Activated CD8-positive, alpha-beta memory T cell treated with anti-CD3 and anti-CD28 coated beads, Interleukin-2, amount 10 ng/mL, durations not matched to agents 7 days and 5 days (primary cell): ENCODE measurements around the gene LRRC23. TPM values are rescaled to one million over a fixed set of nuclear protein-coding genes. Genes with fewer than 3 reads are reported as not detected.
A peak's percentile ranks its signal among the peaks of the same experiment; 100 is the strongest.
"Not testable (repeated sequence)": the region's sequence is repeated elsewhere in the genome, so short reads cannot be mapped to it uniquely, and the experiment has no call there.

ENCODE experiments used
- ATAC-seq: fragments of 150-1000 bp; cut with Tn5 transposase; one replicate; pipeline ENCODE4 v1.10.0; 2021; ENCODE audit warnings: moderate library complexity
- CTCF ChIA-PET: fragments of 350-600 bp; sonication (Branson Sonifier 250); formaldehyde crosslinking; loops from one replicate; lab custom pipeline; 2021; ENCODE audit warnings: antibody characterized with exemption; lab: Charles Lee
- DNase-seq: peaks from one replicate; pipeline ENCODE4 v3.0.0-alpha.2; 2020
- H3K27ac Mint-ChIP-seq: one replicate; pipeline ENCODE4 v1.8.0; 2021; ENCODE audit warnings: mild to moderate bottlenecking, mixed read lengths
- H3K27me3 Mint-ChIP-seq: one replicate; pipeline ENCODE4 v1.8.0; 2021; ENCODE audit warnings: mixed read lengths
- H3K36me3 Mint-ChIP-seq: one replicate; pipeline ENCODE4 v1.8.0; 2021; ENCODE audit warnings: mild to moderate bottlenecking, mixed read lengths
- H3K4me1 Mint-ChIP-seq: one replicate; pipeline ENCODE4 v1.8.0; 2021; ENCODE audit warnings: mixed read lengths
- H3K4me3 Mint-ChIP-seq: one replicate; pipeline ENCODE4 v1.8.0; 2021; ENCODE audit warnings: mild to moderate bottlenecking, moderate library complexity, mixed read lengths
- H3K9me3 Mint-ChIP-seq: one replicate; pipeline ENCODE4 v1.8.0; 2022; ENCODE audit warnings: low read depth, mixed read lengths
- total RNA-seq, 2 experiments: library from RNA; stranded (reverse); gene quantifications; one replicate each; pipeline ENCODE4 v1.2.3, GENCODE V29; 2021

The LRRC23 gene
- total RNA-seq, 2 experiments from 2014 or later = 4.9 to 8.7 TPM

DNA sequence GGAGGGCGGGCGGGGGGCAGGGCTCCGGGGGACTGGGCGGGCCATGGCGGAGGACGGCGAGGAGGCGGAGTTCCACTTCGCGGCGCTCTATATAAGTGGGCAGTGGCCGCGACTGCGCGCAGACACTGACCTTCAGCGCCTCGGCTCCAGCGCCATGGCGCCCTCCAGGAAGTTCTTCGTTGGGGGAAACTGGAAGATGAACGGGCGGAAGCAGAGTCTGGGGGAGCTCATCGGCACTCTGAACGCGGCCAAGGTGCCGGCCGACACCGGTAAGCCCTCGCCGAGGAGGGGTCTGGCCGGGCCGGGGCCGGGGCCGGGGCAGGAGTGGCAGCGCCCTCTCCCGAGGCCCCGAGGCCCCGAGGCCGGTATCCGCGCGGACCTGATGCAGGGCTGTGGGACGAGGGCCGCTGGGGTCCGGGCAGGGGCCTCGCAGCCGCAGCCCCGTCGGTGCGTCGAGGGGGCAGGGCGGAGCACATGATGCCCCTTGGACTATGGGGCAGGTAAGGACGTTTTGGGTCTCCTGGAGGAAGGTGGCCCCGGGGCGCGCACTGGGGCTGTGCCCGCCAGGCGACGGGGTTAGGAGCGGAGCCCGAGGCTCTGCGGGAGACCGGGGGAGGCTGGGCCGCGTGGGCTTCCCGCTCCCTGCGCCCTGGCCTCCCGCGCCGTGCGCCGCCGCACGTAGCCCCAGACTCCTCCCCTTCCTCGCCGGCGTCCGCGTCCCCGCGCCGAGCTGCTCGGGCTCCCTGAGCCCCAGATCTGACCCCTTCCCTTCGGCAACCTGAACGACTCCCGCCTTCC is 37.0 kb upstream of the LRRC23 start, which contains the start of gene TPI1:
Gene TPI1 (plus strand): TSS at position 119 of the 798 bp plus-strand sequence. CDS start 36 bp downstream, at position 155.
- Mint-ChIP-seq H3K36me3 (peaks cover 61% of the 10 kb centered on the region), H3K4me1 (peaks cover 47% of the 10 kb centered on the region), H3K27ac (peak within 1 kb of the TSS; percentile 90), H3K27me3 (no peaks in the 10 kb centered on the region), H3K9me3 (no peaks in the 10 kb centered on the region), H3K4me3 (peak within 1 kb of the TSS; percentile 98)
- DNase-seq (peak; percentile 87), ATAC-seq (peak; percentile 71)
- CTCF ChIA-PET = interaction anchor here (0.8 to 4.9 kb wide), 14 partner anchors 14 to 245 kb away, joined by 3 to 55 read pairs (median 6); partner anchors contain the start of genes CDCA3, COPS7A, MLF2 and USP5

DNA sequence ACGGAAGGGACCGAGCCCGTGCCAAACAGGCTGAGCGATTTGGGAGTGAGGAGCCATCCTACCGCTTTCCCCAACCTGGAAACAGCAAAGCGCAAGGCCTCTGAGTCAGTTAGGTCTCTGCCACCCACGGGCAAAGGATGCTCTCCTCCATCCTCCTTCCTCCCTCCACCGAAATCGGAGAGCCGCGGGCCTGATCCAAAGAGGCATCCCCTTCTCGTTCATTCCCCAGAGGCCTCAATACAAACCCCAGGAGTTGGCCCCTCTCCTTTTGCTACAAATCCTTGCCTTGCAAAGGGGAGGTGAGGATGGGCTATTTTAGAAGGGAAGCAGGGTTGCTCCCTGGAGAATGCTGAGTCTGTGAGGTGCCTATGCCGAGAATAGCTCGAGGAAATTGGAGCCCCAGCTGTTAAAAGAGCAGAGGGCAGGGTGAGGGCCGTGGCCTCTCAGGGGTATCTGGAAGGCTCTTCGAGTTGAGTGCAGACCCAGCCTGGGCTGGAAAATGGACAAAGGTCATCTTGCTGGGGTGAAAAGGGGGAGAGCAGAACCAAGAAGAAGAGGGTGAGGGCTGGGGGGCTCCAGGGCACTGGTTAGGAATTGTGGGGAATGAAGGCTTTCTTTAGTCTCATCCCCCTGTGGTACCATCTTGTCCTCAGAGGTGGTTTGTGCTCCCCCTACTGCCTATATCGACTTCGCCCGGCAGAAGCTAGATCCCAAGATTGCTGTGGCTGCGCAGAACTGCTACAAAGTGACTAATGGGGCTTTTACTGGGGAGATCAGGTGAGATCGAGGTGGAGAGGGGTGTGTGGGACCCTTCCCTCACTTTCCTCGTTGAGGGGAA is 36.2 kb upstream of the LRRC23 start:
- Mint-ChIP-seq H3K27ac (peak overlapping the region; percentile 88), H3K4me3 (peak overlapping the region; percentile 98), H3K9me3 (no peaks in the 10 kb centered on the region), H3K36me3 (peaks cover 57% of the 10 kb centered on the region), H3K27me3 (no peaks in the 10 kb centered on the region), H3K4me1 (peaks cover 47% of the 10 kb centered on the region)
- DNase-seq = no peak
- CTCF ChIA-PET = interaction anchor here (0.8 to 4.9 kb wide), 31 partner anchors 8 to 263 kb away, joined by 3 to 55 read pairs (median 5); partner anchors contain the start of genes C12orf57, C1RL, CDCA3 and COPS7A
- ATAC-seq = no peak

DNA sequence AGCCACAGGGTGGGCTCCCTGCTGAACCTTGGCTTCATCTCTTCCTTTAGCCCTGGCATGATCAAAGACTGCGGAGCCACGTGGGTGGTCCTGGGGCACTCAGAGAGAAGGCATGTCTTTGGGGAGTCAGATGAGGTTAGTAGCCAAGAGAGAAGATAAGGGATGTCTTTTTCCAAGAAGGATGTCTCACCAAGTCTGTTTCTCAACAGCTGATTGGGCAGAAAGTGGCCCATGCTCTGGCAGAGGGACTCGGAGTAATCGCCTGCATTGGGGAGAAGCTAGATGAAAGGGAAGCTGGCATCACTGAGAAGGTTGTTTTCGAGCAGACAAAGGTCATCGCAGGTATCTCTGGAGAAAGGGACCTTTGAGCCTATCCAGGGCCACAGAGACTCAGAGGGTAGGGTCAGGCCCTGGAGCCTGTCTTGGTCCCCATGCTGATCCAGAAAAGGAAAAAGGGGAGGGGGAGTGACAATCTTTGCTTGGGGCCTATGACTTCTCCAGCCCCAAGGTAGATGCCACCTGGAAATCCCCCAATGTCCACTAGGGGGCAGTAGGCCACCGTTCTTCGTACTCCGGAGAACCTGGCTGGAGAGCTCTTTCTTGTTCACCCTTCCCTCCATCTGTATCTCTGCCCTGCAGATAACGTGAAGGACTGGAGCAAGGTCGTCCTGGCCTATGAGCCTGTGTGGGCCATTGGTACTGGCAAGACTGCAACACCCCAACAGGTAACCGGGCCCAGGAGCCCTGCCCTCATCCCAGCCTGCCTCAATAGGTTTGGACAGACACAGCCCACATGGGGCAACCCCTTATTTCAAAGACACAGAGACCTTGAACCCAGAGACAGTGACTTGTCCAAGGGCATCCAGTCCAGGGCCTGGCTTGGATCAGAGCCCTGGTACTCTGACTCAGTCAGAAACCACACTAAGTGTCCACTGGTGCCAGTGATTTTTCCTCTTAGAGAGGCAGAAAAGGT is 35.3 kb upstream of the LRRC23 start:
- peaks cover 54% of the 10 kb centered on the region for H3K36me3 Mint-ChIP-seq
- peak overlapping the region; percentile 88 for H3K27ac Mint-ChIP-seq
- DNase-seq (peak; percentile 91), ATAC-seq (no peak)
- H3K9me3 Mint-ChIP-seq = no peaks in the 10 kb centered on the region
- peak overlapping the region; percentile 98 for H3K4me3 Mint-ChIP-seq
- CTCF ChIA-PET = interaction anchor here (0.6 to 4.9 kb wide), 35 partner anchors 9 to 264 kb away, joined by 3 to 55 read pairs (median 5); partner anchors contain the start of genes C12orf57, C1RL, CDCA3 and COPS7A
- peaks cover 51% of the 10 kb centered on the region for H3K4me1 Mint-ChIP-seq
- H3K27me3 Mint-ChIP-seq = no peaks in the 10 kb centered on the region

DNA sequence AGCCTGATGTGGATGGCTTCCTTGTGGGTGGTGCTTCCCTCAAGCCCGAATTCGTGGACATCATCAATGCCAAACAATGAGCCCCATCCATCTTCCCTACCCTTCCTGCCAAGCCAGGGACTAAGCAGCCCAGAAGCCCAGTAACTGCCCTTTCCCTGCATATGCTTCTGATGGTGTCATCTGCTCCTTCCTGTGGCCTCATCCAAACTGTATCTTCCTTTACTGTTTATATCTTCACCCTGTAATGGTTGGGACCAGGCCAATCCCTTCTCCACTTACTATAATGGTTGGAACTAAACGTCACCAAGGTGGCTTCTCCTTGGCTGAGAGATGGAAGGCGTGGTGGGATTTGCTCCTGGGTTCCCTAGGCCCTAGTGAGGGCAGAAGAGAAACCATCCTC is 34.3 kb upstream of the LRRC23 start:
- peaks cover 50% of the 10 kb centered on the region for H3K36me3 Mint-ChIP-seq
- peak overlapping the region; percentile 41 for H3K27ac Mint-ChIP-seq
- ATAC-seq, H3K27me3 Mint-ChIP-seq, H3K9me3 Mint-ChIP-seq, DNase-seq: not testable (repeated sequence)
- peak overlapping the region; percentile 98 for H3K4me3 Mint-ChIP-seq
- H3K4me1 Mint-ChIP-seq = peaks cover 57% of the 10 kb centered on the region
- CTCF ChIA-PET = interaction anchor here (0.9 to 7.3 kb wide), 14 partner anchors 10 to 239 kb away, joined by 3 to 90 read pairs (median 8); partner anchors contain the start of genes C12orf57, C1RL, CDCA3 and RNU7-1

DNA sequence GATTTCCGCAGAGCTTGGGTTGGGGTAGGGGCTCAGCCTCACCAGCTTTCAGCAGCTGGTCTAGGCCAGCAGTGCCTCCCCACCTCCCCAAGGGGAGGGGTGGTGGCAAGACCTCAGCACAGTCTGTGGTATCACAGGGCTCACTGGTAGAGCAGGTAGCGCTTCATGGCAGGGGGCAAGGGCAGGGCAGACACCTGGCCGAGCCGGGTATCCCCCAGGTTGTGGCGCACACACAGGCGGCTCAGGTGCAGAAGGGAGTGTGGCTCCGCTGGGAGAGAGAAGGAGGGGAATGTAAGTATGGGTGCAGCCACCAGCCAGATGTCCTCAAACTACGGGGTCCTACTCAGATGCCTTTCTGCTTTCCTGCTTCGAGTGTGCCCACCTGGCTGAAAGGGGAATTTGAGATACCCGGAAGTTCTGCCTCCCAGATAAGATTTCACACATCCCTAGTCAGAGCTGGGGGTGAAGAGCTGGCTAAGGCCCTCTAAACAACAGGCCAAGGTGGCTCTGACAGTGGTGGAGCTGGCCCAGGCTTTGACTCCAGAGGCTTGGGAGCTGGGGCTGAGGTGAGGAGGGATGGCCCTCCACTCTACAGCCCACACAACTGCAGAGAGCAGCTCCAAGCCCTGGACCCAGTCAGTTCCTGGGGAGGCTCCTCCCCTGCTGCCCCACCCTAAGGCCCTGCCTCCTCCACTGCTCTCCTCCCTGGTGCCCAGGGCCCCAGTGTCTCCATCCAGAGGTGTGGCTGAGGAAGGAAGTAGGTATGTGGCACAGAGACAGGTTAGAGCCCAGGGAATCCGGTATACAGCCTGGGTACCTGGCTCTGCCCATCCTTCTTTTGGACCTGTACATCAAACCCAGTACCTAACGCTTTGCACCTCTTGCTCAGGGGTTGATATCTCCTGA is 33.3 kb upstream of the LRRC23 start:
- CTCF ChIA-PET = interaction anchor here (1.1 to 7.3 kb wide), 30 partner anchors 9 to 318 kb away, joined by 3 to 90 read pairs (median 10); partner anchors contain the start of genes C12orf57, CDCA3, COPS7A and LAG3
- peak overlapping the region; percentile 91 for H3K27ac Mint-ChIP-seq
- DNase-seq (peak; percentile 71), ATAC-seq (peak; percentile 6)
- no peaks in the 10 kb centered on the region for H3K27me3 Mint-ChIP-seq
- peaks cover 50% of the 10 kb centered on the region for H3K36me3 Mint-ChIP-seq
- H3K4me1 Mint-ChIP-seq = peaks cover 60% of the 10 kb centered on the region
- peak overlapping the region; percentile 77 for H3K4me3 Mint-ChIP-seq
- H3K9me3 Mint-ChIP-seq = no peaks in the 10 kb centered on the region

DNA sequence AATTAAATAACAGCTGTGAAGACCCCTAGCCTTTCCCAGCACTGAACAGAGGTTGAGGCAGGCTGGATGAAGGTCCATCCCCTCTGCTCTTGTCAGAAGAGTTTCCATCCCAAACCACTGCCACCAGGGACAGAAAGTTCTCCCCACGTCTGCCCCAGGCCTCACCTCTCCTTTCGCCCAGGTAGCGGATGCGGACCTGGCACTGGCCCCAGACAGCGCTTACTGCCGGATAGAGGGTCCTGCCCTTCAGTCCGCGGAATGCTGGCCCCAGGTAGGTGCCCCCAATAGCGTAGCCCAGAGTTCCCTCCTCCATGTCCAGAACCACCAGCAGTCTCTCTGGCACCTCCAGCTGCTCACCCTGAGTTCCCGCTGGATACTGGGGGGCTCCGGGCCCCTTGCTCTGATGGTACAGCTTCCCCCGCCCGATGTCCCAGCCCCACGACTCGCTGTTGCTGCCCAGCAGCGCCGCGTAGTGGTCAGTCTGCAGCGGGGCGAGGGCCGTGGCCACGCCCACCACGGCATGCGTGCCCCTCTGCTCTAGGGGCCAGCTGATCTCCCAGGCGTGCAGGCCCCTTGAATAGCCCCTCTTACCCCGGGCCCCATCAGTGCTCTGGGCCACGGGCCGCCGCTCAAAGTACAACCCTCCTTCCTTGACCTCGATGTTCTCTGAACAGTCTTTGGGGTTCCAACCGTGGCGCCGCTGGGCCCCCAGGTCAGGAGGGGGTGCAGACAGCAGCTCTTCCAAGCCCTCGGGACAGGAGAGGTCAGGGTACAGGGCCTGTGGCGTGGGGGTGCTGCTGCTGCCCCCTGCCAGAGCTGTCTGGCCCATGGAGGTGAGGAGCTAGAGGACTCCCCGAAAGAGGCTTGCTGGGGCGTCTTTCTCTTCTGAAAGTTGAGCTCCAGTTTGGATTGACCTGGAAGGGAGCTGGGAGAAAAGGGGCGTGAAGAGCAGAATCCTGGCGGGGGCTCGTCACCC is 32.3 kb upstream of the LRRC23 start:
- DNase-seq (peak; percentile 91), ATAC-seq (peak; percentile 32)
- no peaks in the 10 kb centered on the region for H3K9me3 Mint-ChIP-seq
- CTCF ChIA-PET = interaction anchor here (0.5 to 7.3 kb wide), 63 partner anchors 8 to 337 kb away, joined by 3 to 90 read pairs (median 5); partner anchors contain the start of genes C12orf57, C1RL, CDCA3 and COPS7A
- peaks cover 55% of the 10 kb centered on the region for H3K36me3 Mint-ChIP-seq
- H3K4me1 Mint-ChIP-seq = peaks cover 57% of the 10 kb centered on the region
- H3K27ac Mint-ChIP-seq = peak overlapping the region; percentile 91
- H3K4me3 Mint-ChIP-seq = peak overlapping the region; percentile 77
- H3K27me3 Mint-ChIP-seq = no peaks in the 10 kb centered on the region

DNA sequence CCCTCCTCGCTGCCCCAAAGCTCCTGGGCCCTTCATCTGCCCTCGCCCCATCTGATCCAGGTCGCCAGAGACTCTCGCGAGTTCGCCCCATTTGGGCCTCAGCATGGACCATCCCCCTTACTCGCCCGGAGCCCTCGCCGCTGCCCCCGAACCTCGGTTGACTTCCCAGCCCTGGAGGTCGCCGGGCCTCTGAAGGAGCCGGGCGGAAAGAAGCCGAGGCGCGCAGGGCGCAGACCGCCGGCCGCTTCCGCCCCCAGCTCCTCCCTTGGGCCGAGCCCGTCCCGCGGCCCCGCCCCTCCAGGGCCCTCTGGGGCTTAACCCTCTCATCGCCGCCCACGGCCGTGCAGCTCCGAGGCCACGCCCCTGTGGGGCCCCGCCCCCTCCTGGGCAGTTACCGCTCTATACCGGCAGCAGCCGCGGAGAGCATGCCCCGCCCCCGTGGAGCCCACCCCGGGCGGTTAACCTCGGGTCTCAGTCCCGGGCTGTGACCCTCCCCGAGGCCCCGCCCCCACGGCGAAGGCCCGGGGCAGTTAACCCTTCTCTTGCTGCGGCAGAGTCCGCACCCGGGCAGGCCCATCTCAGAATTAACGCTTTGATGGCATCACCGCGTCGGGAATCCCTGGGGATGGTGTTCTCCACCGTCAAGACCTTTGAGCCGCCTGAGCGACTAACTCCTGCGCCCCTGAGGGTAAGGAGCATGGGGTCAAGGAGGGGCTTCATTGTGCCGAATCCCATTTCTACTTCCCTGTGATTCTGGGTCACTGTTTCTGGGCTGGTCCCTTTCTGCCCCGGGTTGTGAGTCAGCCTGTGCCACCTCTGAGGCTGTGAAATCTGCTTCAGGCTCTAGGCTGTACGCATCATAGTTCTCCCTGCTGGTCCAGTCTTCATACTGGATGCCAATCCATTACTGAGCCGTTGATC is 31.3 kb upstream of the LRRC23 start, which contains the start of gene SPSB2:
Gene SPSB2 (minus strand): TSS at position 210 of the 921 bp plus-strand sequence. CDS start 402 bp downstream, outside the sequence.
- no peaks in the 10 kb centered on the region for H3K9me3 Mint-ChIP-seq
- peaks cover 58% of the 10 kb centered on the region for H3K4me1 Mint-ChIP-seq
- peak within 1 kb of the TSS; percentile 77 for H3K4me3 Mint-ChIP-seq
- H3K27me3 Mint-ChIP-seq = no peaks in the 10 kb centered on the region
- CTCF ChIA-PET = interaction anchor here (0.5 to 7.3 kb wide), 54 partner anchors 8 to 336 kb away, joined by 3 to 90 read pairs (median 6); partner anchors contain the start of genes C12orf57, C1RL, CDCA3 and COPS7A
- ATAC-seq (peak; percentile 79), DNase-seq (peak; percentile 99)
- H3K27ac Mint-ChIP-seq = peak within 1 kb of the TSS; percentile 91
- H3K36me3 Mint-ChIP-seq = peaks cover 51% of the 10 kb centered on the region

DNA sequence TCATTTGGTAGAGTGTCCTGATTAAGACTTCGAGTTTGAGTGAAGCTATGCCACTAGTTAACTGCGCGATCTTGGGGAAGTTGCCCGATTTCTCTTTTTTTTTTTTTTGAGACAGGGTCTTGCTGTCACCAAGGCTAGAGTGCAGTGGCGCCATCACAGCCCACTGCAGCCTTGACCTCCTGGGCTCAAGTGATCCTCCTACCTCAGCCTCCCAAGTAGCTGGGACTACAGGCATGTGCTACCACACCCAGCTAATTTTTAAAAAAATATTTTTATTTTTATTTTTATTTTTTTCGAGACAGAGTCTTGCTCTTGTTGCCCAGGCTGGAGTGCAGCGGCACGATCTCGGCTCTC is 30.6 kb upstream of the LRRC23 start:
- CTCF ChIA-PET = interaction anchor here (1.3 to 7.3 kb wide), 12 partner anchors 8 to 316 kb away, joined by 3 to 90 read pairs (median 10); partner anchors contain the start of genes C12orf57, CDCA3, RNU7-1 and USP5
- peaks cover 52% of the 10 kb centered on the region for H3K4me1 Mint-ChIP-seq
- peak overlapping the region; percentile 77 for H3K27ac Mint-ChIP-seq
- peaks cover 47% of the 10 kb centered on the region for H3K36me3 Mint-ChIP-seq
- H3K4me3 Mint-ChIP-seq = peak overlapping the region; percentile 77
- DNase-seq, ATAC-seq, H3K9me3 Mint-ChIP-seq, H3K27me3 Mint-ChIP-seq: not testable (repeated sequence)

DNA sequence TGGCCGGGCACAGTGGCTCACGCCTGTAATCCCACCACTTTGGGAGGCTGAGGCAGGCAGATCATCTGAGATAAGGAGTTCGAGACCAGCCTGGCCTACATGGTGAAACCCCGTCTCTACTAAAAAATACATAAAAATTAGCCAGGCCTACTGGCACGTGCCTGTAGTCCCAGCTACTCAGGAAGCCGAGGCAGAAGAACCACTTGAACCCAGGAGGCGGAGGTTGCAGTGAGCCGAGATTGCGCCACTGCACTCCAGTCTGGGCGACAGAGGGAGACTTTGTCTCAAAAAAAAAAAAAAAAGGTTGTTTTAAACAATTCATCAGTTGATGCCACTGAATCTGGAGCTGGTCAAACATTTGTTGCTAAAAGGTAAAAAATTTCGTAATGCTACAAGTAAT is 24.8 kb upstream of the LRRC23 start:
- not testable (repeated sequence) for ATAC-seq
- CTCF ChIA-PET = interaction anchor here (0.6 to 5.2 kb wide), 4 partner anchors 9 to 229 kb away, joined by 3 to 31 read pairs (median 4); no protein-coding TSS in a partner anchor

More for the DNA sequence above, 24.8 kb upstream of the LRRC23 start:
- peaks cover 20% of the 10 kb centered on the region for H3K36me3 Mint-ChIP-seq
- not testable (repeated sequence) for H3K9me3 Mint-ChIP-seq, H3K27me3 Mint-ChIP-seq, DNase-seq, H3K4me1 Mint-ChIP-seq, H3K4me3 Mint-ChIP-seq, H3K27ac Mint-ChIP-seq
